Ascending aorta (tissue), 2 donors: Measurements from ENCODE around the gene MAPRE3. TPM values are rescaled to one million over a fixed set of nuclear protein-coding genes. Genes with fewer than 3 reads are reported as not detected.

ENCODE experiments used
- DNase-seq, 2 donors: peaks; one replicate each; pipeline ENCODE4 v3.0.0-alpha.2; 2019; ENCODE audit warnings: low spot score in 2 of 2
- H3K27ac ChIP-seq, 2 donors: fragments of 200-600 bp; sonication (generic); one replicate each; pipeline ENCODE4 v1.5.1; 2016 to 2017; ENCODE audit warnings: mild to moderate bottlenecking in 1 of 2
- H3K27me3 ChIP-seq: fragments of 200-600 bp; sonication (generic); one replicate; pipeline ENCODE4 v1.5.1; 2017
- H3K36me3 ChIP-seq, 2 donors: fragments of 200-600 bp; sonication (generic); one replicate each; pipeline ENCODE4 v1.5.1; 2016
- H3K4me1 ChIP-seq, 2 donors: fragments of 200-600 bp; sonication (generic); one replicate each; pipeline ENCODE4 v1.5.1; 2016 to 2017; ENCODE audit warnings: mild to moderate bottlenecking in 1 of 2
- H3K4me3 ChIP-seq, 2 donors: fragments of 200-600 bp; sonication (generic); one replicate each; pipeline ENCODE4 v1.5.1; 2016 to 2017; ENCODE audit warnings: mild to moderate bottlenecking in 1 of 2
- H3K9me3 ChIP-seq, 2 donors: fragments of 200-600 bp; sonication (generic); one replicate each; pipeline ENCODE4 v1.5.1; 2016
- CTCF ChIP-seq, 3 experiments: fragments of 200-600 bp in 2 of 3; fragments of 450-650 bp in 1 of 3; sonication (generic) in 2 of 3; IDR thresholded peaks; one replicate each; pipeline ENCODE4 v1.5.1; 2016 to 2019; ENCODE audit warnings: antibody characterized with exemption in 3 of 3, mild to moderate bottlenecking in 1 of 3, moderate library complexity in 1 of 3
- intact Hi-C: fragments of 100-400 bp; cut with DNase I; formaldehyde crosslinking; loops from one replicate; pipeline ENCODE4 v1.15.1; 2023
- total RNA-seq: library from RNA; depleted of rRNA; stranded (reverse); fragments of >200 nt; gene quantifications from one replicate; pipeline ENCODE4 v1.1.0, GENCODE V29; 2016

The MAPRE3 gene
- total RNA-seq, 1 donor from 2014 or later = 18.9 TPM

GRCh38 chr2:27051902-27052645 is 81.6 kb downstream of the MAPRE3 start:
- no peak for TF ChIP-seq CTCF (IDR thresholded peaks at IDR 0.05)
- peak overlapping the region; percentile 85 to 93 for H3K27ac ChIP-seq
- intact Hi-C loops = loop anchor here (2.0 kb wide), 1 partner anchor 27 kb away; the partner anchor contains the start of gene EMILIN1
- peak in 1 of 2 donors; percentile 72 for DNase-seq
- H3K9me3 ChIP-seq = no peaks in the 10 kb centered on the region
- no peaks in the 10 kb centered on the region for H3K27me3 ChIP-seq
- H3K4me1 ChIP-seq = peaks cover 0 to 4% of the 10 kb centered on the region in 2 donors
- peak overlapping the region; percentile 71 to 85 for H3K4me3 ChIP-seq
- peaks cover 24 to 34% of the 10 kb centered on the region in 2 donors for H3K36me3 ChIP-seq

- Histone ChIP-seq H3K9me3 (no peaks in the 10 kb centered on the region), H3K4me3 (no peak overlapping the region), H3K27me3 (no peaks in the 10 kb centered on the region), H3K36me3 (peaks cover 29 to 41% of the 10 kb centered on the region in 2 donors), H3K4me1 (peaks cover 0 to 4% of the 10 kb centered on the region in 2 donors), H3K27ac (no peak overlapping the region)
- no peak for TF ChIP-seq CTCF (IDR thresholded peaks at IDR 0.05)
- DNase-seq = no peak
- intact Hi-C loops = no loop called here
These were observed 82.9 kb downstream of the MAPRE3 start for GRCh38 chr2:27053321-27053720.

GRCh38 chr2:27053776-27054175 is 83.3 kb downstream of the MAPRE3 start:
- DNase-seq = no peak
- Histone ChIP-seq H3K4me3 (no peak overlapping the region), H3K9me3 (no peaks in the 10 kb centered on the region), H3K4me1 (peaks cover 0 to 4% of the 10 kb centered on the region in 2 donors), H3K27me3 (no peaks in the 10 kb centered on the region), H3K36me3 (peaks cover 33 to 44% of the 10 kb centered on the region in 2 donors), H3K27ac (no peak overlapping the region)
- intact Hi-C loops = no loop called here
- TF ChIP-seq CTCF (IDR thresholded peaks at IDR 0.05) = no peak

- H3K27ac ChIP-seq = no peak overlapping the region
- no peaks in the 10 kb centered on the region for H3K27me3 ChIP-seq
- H3K36me3 ChIP-seq = peaks cover 39 to 50% of the 10 kb centered on the region in 2 donors
- H3K4me1 ChIP-seq = no peaks in the 10 kb centered on the region
- no peak for DNase-seq
- no peak for TF ChIP-seq CTCF (IDR thresholded peaks at IDR 0.05)
- intact Hi-C loops = no loop called here
- no peaks in the 10 kb centered on the region for H3K9me3 ChIP-seq
- no peak overlapping the region for H3K4me3 ChIP-seq
These were observed 84.3 kb downstream of the MAPRE3 start for GRCh38 chr2:27054721-27055120.

GRCh38 chr2:27057184-27057583 is 86.7 kb downstream of the MAPRE3 start:
- intact Hi-C loops = no loop called here
- DNase-seq = no peak
- Histone ChIP-seq H3K4me3 (no peak overlapping the region), H3K36me3 (peaks cover 39 to 60% of the 10 kb centered on the region in 2 donors), H3K4me1 (no peaks in the 10 kb centered on the region), H3K27ac (no peak overlapping the region), H3K9me3 (no peaks in the 10 kb centered on the region), H3K27me3 (no peaks in the 10 kb centered on the region)
- TF ChIP-seq CTCF (IDR thresholded peaks at IDR 0.05) = no peak
